Adipocyte (in vitro differentiated cells): ENCODE data around the gene CDC16.
A peak's percentile ranks its signal among the peaks of the same experiment; 100 is the strongest.

ENCODE experiments used
- DNase-seq: peaks from one replicate; pipeline ENCODE4 v3.0.0-alpha.2; 2015; ENCODE audit warnings: low read depth
- H3K27me3 ChIP-seq: replicated peaks from 2 replicates; pipeline ENCODE4 v1.7.0; 2013; ENCODE audit warnings: mild to moderate bottlenecking, low read length, moderate library complexity; ENCODE audit not compliant: control insufficient read depth, insufficient read depth
- H3K36me3 ChIP-seq: 2 replicates; pipeline ENCODE4 v1.7.0; 2013; ENCODE audit warnings: low read length, mild to moderate bottlenecking, moderate library complexity; ENCODE audit not compliant: control insufficient read depth, insufficient read depth, severe bottlenecking
- H3K4me1 ChIP-seq: 2 replicates; pipeline ENCODE4 v1.7.0; 2013; ENCODE audit warnings: mild to moderate bottlenecking, low read length, moderate library complexity; ENCODE audit not compliant: control insufficient read depth, insufficient read depth
- H3K4me3 ChIP-seq: 2 replicates; pipeline ENCODE4 v1.7.0; 2013; ENCODE audit warnings: mild to moderate bottlenecking, low read length, moderate library complexity
- H3K9ac ChIP-seq: 2 replicates; pipeline ENCODE4 v1.7.0; 2013; ENCODE audit warnings: mild to moderate bottlenecking, low read length, moderate library complexity
- H3K9me3 ChIP-seq: 2 replicates; pipeline ENCODE4 v1.7.0; 2013; ENCODE audit warnings: mild to moderate bottlenecking, low read length, moderate library complexity; ENCODE audit not compliant: control insufficient read depth

CDC16 gene

GRCh38 chr13:114228176-114228575 lies 6.5 kb upstream of the CDC16 start:
- Histone ChIP-seq H3K9me3 (no peaks in the 10 kb centered on the region), H3K27me3 (no peaks in the 10 kb centered on the region), H3K4me1 (peaks cover 19% of the 10 kb centered on the region), H3K36me3 (no peaks in the 10 kb centered on the region), H3K4me3 (no peak overlapping the region), H3K9ac (no peak overlapping the region)
- DNase-seq: no peak

DNA sequence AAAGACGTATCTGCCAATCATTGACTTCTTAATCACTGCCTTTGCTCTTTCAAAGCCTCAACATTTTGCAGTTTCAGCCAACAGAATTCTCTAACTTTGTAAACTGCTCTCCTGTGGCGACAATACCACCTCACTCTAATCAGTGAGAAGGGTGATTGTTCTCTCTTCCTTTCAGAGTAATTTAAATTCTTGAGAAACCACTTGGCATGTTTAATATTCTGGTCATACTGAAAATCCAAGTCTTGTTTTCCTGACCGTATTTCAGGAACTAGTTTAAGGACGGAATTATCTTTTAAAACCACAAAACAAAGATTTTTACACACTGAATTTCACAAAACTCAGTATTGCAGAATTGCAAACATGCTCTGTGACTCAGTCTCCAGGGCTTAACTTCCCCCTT lies 5.2 kb upstream of the CDC16 start:
- Histone ChIP-seq H3K4me3 (no peak overlapping the region), H3K36me3 (no peaks in the 10 kb centered on the region), H3K9me3 (no peaks in the 10 kb centered on the region), H3K9ac (peak overlapping the region; percentile 6), H3K27me3 (no peaks in the 10 kb centered on the region), H3K4me1 (peaks cover 25% of the 10 kb centered on the region)
- no peak for DNase-seq

DNA sequence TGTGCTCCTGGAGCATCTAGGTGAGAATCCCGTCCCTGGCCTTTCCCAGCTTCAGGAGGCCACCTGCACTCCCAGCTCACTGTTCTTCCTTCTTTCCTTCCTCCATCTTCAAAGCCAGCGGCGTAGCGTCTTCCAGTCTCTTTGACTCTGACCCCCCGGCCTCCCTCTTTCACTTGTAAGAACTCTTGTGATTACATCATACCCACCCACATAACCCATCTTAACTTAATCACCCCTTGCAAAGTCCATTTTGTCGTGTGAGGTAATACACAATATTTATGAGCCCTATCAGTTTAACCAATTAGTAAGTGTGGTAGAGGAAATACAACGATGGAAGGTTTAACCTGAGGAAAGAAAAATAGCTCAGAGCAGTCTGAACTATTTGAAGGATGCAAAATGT lies 4.6 kb upstream of the CDC16 start:
- Histone ChIP-seq H3K36me3 (no peaks in the 10 kb centered on the region), H3K27me3 (no peaks in the 10 kb centered on the region), H3K9me3 (no peaks in the 10 kb centered on the region), H3K4me3 (no peak overlapping the region), H3K4me1 (peaks cover 25% of the 10 kb centered on the region), H3K9ac (no peak overlapping the region)
- DNase-seq: no peak

- no peaks in the 10 kb centered on the region for H3K36me3 ChIP-seq
- H3K27me3 ChIP-seq: no peaks in the 10 kb centered on the region
- no peak overlapping the region for H3K4me3 ChIP-seq
- H3K9me3 ChIP-seq: no peaks in the 10 kb centered on the region
- H3K9ac ChIP-seq: no peak overlapping the region
- DNase-seq: no peak
- H3K4me1 ChIP-seq: peaks cover 25% of the 10 kb centered on the region
These were observed 4.1 kb upstream of the CDC16 start for GRCh38 chr13:114230575-114230974.

DNA sequence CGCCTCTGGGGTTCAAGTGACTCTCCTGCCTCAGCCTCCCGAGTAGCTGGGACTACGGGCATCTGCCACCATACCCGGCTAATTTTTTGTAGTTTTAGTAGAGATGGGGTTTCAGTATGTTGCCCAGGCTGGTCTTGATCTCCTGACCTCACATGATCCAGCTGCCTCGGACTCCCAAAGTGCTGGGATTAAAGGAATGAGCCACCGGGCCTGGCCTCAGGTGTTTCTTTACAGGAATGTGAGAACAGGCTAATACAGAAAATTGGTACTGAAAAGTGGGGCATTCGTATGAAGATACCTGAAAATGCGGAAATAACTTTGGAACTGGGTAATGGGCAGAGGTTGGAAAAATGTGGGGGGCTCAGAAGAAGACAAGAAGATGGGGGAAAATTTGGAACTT lies 2.8 kb upstream of the CDC16 start:
- DNase-seq: no peak
- H3K9ac ChIP-seq: no peak overlapping the region
- peaks cover 26% of the 10 kb centered on the region for H3K4me1 ChIP-seq
- H3K27me3 ChIP-seq: no peaks in the 10 kb centered on the region
- no peak overlapping the region for H3K4me3 ChIP-seq
- H3K9me3 ChIP-seq: no peaks in the 10 kb centered on the region
- H3K36me3 ChIP-seq: no peaks in the 10 kb centered on the region

DNA sequence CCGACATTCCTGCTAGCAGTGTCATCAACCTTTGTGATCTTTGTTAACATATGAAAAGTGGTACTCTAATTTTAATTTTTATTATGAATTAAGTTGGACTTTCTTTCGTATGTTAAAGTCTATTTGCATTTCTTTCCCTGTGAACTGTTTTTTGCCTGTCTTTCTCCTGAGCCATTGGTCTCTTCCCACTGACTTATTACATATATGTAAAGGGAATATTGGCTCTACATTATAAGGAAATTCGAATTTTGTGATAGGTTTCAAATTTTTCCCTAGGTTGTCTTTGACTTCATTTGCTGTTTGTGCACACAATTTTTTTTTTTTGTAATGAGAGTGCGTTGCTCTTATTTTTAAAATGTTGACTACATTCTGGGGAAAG lies 442 bp upstream of the CDC16 start:
- peak overlapping the region; percentile 86 for H3K4me3 ChIP-seq
- H3K36me3 ChIP-seq: peaks cover 22% of the 10 kb centered on the region
- no peaks in the 10 kb centered on the region for H3K9me3 ChIP-seq
- peaks cover 23% of the 10 kb centered on the region for H3K4me1 ChIP-seq
- no peaks in the 10 kb centered on the region for H3K27me3 ChIP-seq
- DNase-seq: no peak
- H3K9ac ChIP-seq: peak overlapping the region; percentile 85

GRCh38 chr13:114235697-114236096 lies 1.0 kb downstream of the CDC16 start:
- DNase-seq: peak; percentile 37
- H3K27me3 ChIP-seq: no peaks in the 10 kb centered on the region
- H3K36me3 ChIP-seq: peaks cover 36% of the 10 kb centered on the region
- no peaks in the 10 kb centered on the region for H3K9me3 ChIP-seq
- peak overlapping the region; percentile 85 for H3K9ac ChIP-seq
- peaks cover 11% of the 10 kb centered on the region for H3K4me1 ChIP-seq
- peak overlapping the region; percentile 86 for H3K4me3 ChIP-seq

DNA sequence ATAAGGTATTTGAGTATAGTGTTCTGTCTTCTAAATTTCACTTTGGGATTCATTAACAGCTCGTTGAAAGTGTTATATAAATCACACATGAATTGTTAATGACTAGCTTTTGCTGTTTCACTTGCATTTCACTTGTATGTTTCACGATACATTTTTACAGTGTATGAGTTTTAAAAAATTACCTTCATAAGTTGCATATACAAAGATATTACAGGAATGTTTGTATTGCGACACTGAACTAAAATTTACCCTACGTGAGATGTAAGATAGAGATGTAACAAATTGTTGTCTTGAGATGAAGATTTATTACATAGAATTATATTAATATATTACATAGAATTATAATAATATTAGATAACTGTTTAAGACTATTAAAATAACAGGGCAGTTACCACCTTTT lies 1.5 kb downstream of the CDC16 start:
- peak overlapping the region; percentile 86 for H3K4me3 ChIP-seq
- H3K9me3 ChIP-seq: no peaks in the 10 kb centered on the region
- DNase-seq: no peak
- no peaks in the 10 kb centered on the region for H3K27me3 ChIP-seq
- H3K36me3 ChIP-seq: peaks cover 42% of the 10 kb centered on the region
- H3K9ac ChIP-seq: peak overlapping the region; percentile 85
- peaks cover 11% of the 10 kb centered on the region for H3K4me1 ChIP-seq

DNA sequence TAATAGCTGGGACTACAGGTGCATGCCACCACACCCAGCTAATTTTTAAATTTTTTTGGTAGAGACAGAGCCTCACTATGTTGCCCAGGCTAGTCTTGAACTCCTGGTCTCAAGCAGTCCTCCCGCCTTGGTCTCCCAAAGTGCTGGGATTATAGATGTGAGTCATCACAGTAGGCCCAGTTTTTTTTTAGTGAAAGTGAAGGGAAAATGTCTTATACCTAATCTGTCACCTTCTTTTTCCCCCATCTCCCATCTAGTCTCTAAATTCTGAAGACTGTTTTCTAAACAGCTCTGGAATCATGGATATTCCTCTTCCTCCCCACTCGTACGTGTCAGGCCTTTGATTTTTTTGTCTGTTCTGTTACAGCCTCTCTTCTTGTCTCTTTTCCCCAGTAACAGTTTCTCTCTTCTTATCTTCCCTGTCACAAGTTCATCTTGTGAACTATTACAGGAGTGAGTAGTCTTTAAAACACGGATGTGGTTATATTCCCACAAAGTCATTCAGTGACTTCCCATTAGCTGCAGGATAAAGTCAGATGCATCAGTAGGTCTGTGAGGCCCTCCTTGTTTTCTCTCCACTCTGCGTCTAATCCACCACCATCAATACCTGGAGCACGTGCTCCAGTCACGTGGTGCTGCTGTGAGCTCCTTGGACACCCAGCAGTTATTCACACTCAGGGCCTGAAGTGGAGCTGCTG lies 2.9 kb downstream of the CDC16 start:
- H3K27me3 ChIP-seq: no peaks in the 10 kb centered on the region
- H3K4me1 ChIP-seq: peaks cover 11% of the 10 kb centered on the region
- DNase-seq: no peak
- no peak overlapping the region for H3K9ac ChIP-seq
- no peak overlapping the region for H3K4me3 ChIP-seq
- no peaks in the 10 kb centered on the region for H3K9me3 ChIP-seq
- H3K36me3 ChIP-seq: peaks cover 55% of the 10 kb centered on the region

- no peaks in the 10 kb centered on the region for H3K4me1 ChIP-seq
- H3K9ac ChIP-seq: no peak overlapping the region
- H3K4me3 ChIP-seq: no peak overlapping the region
- peaks cover 99% of the 10 kb centered on the region for H3K36me3 ChIP-seq
- no peaks in the 10 kb centered on the region for H3K27me3 ChIP-seq
- no peak for DNase-seq
- H3K9me3 ChIP-seq: no peaks in the 10 kb centered on the region
These were observed 7.2 kb downstream of the CDC16 start for GRCh38 chr13:114241918-114242317.

DNA sequence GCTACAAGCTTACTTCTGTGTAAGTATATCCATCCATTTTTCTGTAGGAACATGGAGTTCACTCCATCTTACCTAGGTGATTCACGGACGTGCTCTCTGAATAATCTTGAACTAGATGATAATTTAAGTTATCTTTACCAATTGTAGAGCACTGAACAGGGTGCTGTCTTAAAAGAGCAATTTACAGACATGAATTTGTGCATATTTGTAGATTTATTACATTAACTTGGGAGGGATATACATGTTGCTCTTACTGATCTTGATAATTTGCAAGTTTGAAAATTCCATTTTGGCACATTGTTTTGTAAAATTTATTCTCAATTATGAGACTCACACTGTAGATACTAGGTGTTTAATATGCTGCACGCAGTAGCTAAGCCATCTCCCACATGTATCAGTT lies 9.3 kb downstream of the CDC16 start:
- Histone ChIP-seq H3K9me3 (no peaks in the 10 kb centered on the region), H3K27me3 (no peaks in the 10 kb centered on the region), H3K4me3 (no peak overlapping the region), H3K36me3 (peaks cover 99% of the 10 kb centered on the region), H3K9ac (no peak overlapping the region), H3K4me1 (no peaks in the 10 kb centered on the region)
- DNase-seq: no peak

DNA sequence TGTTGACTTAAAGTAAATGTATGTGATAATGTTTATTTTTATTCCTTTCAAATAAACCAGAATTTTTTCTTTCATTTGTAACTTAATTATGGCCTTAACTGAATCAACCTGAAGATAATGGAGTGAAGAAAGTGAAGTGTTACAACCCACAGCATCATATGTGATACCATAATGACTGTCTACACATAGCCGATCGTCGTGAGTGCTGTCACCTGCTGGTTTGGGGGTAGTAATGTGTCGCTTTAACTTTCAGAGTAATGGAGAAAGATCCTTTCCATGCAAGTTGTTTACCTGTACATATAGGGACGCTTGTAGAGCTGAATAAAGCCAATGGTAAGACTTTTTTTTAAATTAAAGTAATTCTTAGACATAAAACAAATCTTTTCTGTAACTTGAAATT lies 9.9 kb downstream of the CDC16 start:
- DNase-seq: no peak
- H3K9ac ChIP-seq: no peak overlapping the region
- peaks cover 99% of the 10 kb centered on the region for H3K36me3 ChIP-seq
- no peaks in the 10 kb centered on the region for H3K4me1 ChIP-seq
- no peak overlapping the region for H3K4me3 ChIP-seq
- H3K9me3 ChIP-seq: no peaks in the 10 kb centered on the region
- H3K27me3 ChIP-seq: no peaks in the 10 kb centered on the region
